ENCODE measurements around the gene PPP2R2C.

The PPP2R2C gene

GRCh38 chr4:6301051-6301731, 171.2 kb downstream of the PPP2R2C start:
- Mint-ChIP-seq H3K4me1 (no peaks in the 10 kb centered on the region), H3K27me3 (peaks cover 9% of the 10 kb centered on the region), H3K36me3 (no peaks in the 10 kb centered on the region), H3K4me3 (no peak overlapping the region), H3K9me3 (no peaks in the 10 kb centered on the region), H3K27ac (no peak overlapping the region)
- CTCF ChIA-PET: no interaction called here
- no peak for DNase-seq

GRCh38 chr4:6300359-6300758, 172.1 kb downstream of the PPP2R2C start:
- no peak for DNase-seq
- Mint-ChIP-seq H3K36me3 (no peaks in the 10 kb centered on the region), H3K27me3 (peaks cover under 1% of the 10 kb centered on the region), H3K9me3 (no peaks in the 10 kb centered on the region), H3K4me3 (no peak overlapping the region), H3K4me1 (no peaks in the 10 kb centered on the region), H3K27ac (no peak overlapping the region)
- CTCF ChIA-PET: no interaction called here

GRCh38 chr4:6299875-6300274, 172.5 kb downstream of the PPP2R2C start:
- H3K36me3 Mint-ChIP-seq: no peaks in the 10 kb centered on the region
- H3K27ac Mint-ChIP-seq: no peak overlapping the region
- no peak overlapping the region for H3K4me3 Mint-ChIP-seq
- DNase-seq: no peak
- H3K4me1 Mint-ChIP-seq: no peaks in the 10 kb centered on the region
- H3K27me3 Mint-ChIP-seq: no peaks in the 10 kb centered on the region
- CTCF ChIA-PET: no interaction called here
- H3K9me3 Mint-ChIP-seq: no peaks in the 10 kb centered on the region

GRCh38 chr4:6298852-6299251, 173.6 kb downstream of the PPP2R2C start:
- H3K27me3 Mint-ChIP-seq: no peaks in the 10 kb centered on the region
- no peak overlapping the region for H3K4me3 Mint-ChIP-seq
- no peak overlapping the region for H3K27ac Mint-ChIP-seq
- CTCF ChIA-PET: no interaction called here
- H3K36me3 Mint-ChIP-seq: no peaks in the 10 kb centered on the region
- no peaks in the 10 kb centered on the region for H3K9me3 Mint-ChIP-seq
- DNase-seq: no peak
- H3K4me1 Mint-ChIP-seq: no peaks in the 10 kb centered on the region

- Mint-ChIP-seq H3K27ac (no peak overlapping the region), H3K4me1 (no peaks in the 10 kb centered on the region), H3K9me3 (no peaks in the 10 kb centered on the region), H3K4me3 (no peak overlapping the region), H3K36me3 (no peaks in the 10 kb centered on the region), H3K27me3 (no peaks in the 10 kb centered on the region)
- CTCF ChIA-PET: no interaction called here
- DNase-seq: no peak
Measured at GRCh38 chr4:6298035-6298434, 174.4 kb downstream of the PPP2R2C start.

GRCh38 chr4:6297266-6297815, 175.1 kb downstream of the PPP2R2C start:
- H3K27me3 Mint-ChIP-seq: no peaks in the 10 kb centered on the region
- no peak for DNase-seq
- H3K4me1 Mint-ChIP-seq: no peaks in the 10 kb centered on the region
- H3K27ac Mint-ChIP-seq: no peak overlapping the region
- CTCF ChIA-PET: interaction anchor here (2.8 kb wide), 1 partner anchor 30 kb away, joined by 8 read pairs; no protein-coding TSS in a partner anchor
- H3K4me3 Mint-ChIP-seq: no peak overlapping the region
- no peaks in the 10 kb centered on the region for H3K9me3 Mint-ChIP-seq
- H3K36me3 Mint-ChIP-seq: no peaks in the 10 kb centered on the region

GRCh38 chr4:6296026-6296425, 176.4 kb downstream of the PPP2R2C start:
- CTCF ChIA-PET: interaction anchor here (2.8 kb wide), 1 partner anchor 32 kb away, joined by 8 read pairs; no protein-coding TSS in a partner anchor
- H3K36me3 Mint-ChIP-seq: no peaks in the 10 kb centered on the region
- H3K4me1 Mint-ChIP-seq: no peaks in the 10 kb centered on the region
- no peaks in the 10 kb centered on the region for H3K9me3 Mint-ChIP-seq
- DNase-seq: no peak
- H3K27ac Mint-ChIP-seq: no peak overlapping the region
- no peak overlapping the region for H3K4me3 Mint-ChIP-seq
- no peaks in the 10 kb centered on the region for H3K27me3 Mint-ChIP-seq

GRCh38 chr4:6295495-6295894, 176.9 kb downstream of the PPP2R2C start:
- Mint-ChIP-seq H3K27ac (no peak overlapping the region), H3K9me3 (no peaks in the 10 kb centered on the region), H3K4me1 (no peaks in the 10 kb centered on the region), H3K36me3 (no peaks in the 10 kb centered on the region), H3K4me3 (no peak overlapping the region), H3K27me3 (no peaks in the 10 kb centered on the region)
- DNase-seq: no peak
- CTCF ChIA-PET: interaction anchor here (2.8 kb wide), 1 partner anchor 32 kb away, joined by 8 read pairs; no protein-coding TSS in a partner anchor

- no peaks in the 10 kb centered on the region for H3K27me3 Mint-ChIP-seq
- no peak for DNase-seq
- H3K4me3 Mint-ChIP-seq: no peak overlapping the region
- no peaks in the 10 kb centered on the region for H3K4me1 Mint-ChIP-seq
- no peak overlapping the region for H3K27ac Mint-ChIP-seq
- H3K9me3 Mint-ChIP-seq: no peaks in the 10 kb centered on the region
- CTCF ChIA-PET: interaction anchor here (2.8 kb wide), 1 partner anchor 33 kb away, joined by 8 read pairs; no protein-coding TSS in a partner anchor
- no peaks in the 10 kb centered on the region for H3K36me3 Mint-ChIP-seq
Measured at GRCh38 chr4:6294705-6295421, 177.6 kb downstream of the PPP2R2C start.

- CTCF ChIA-PET: no interaction called here
- Mint-ChIP-seq H3K27ac (no peak overlapping the region), H3K9me3 (no peaks in the 10 kb centered on the region), H3K27me3 (no peaks in the 10 kb centered on the region), H3K4me1 (no peaks in the 10 kb centered on the region), H3K4me3 (no peak overlapping the region), H3K36me3 (no peaks in the 10 kb centered on the region)
- DNase-seq: no peak
Measured at GRCh38 chr4:6293661-6294060, 178.8 kb downstream of the PPP2R2C start.

- no peak for DNase-seq
- Mint-ChIP-seq H3K36me3 (no peaks in the 10 kb centered on the region), H3K9me3 (no peaks in the 10 kb centered on the region), H3K4me3 (no peak overlapping the region), H3K27ac (no peak overlapping the region), H3K4me1 (no peaks in the 10 kb centered on the region), H3K27me3 (no peaks in the 10 kb centered on the region)
- CTCF ChIA-PET: no interaction called here
Measured at GRCh38 chr4:6293097-6293445, 179.3 kb downstream of the PPP2R2C start.

GRCh38 chr4:6292376-6293096, 179.9 kb downstream of the PPP2R2C start:
- CTCF ChIA-PET: no interaction called here

GRCh38 chr4:6291784-6292297, 180.6 kb downstream of the PPP2R2C start:
- Mint-ChIP-seq H3K4me1 (no peaks in the 10 kb centered on the region), H3K27ac (no peak overlapping the region), H3K27me3 (no peaks in the 10 kb centered on the region), H3K9me3 (no peaks in the 10 kb centered on the region), H3K36me3 (no peaks in the 10 kb centered on the region), H3K4me3 (no peak overlapping the region)
- DNase-seq: no peak
- CTCF ChIA-PET: no interaction called here

More at GRCh38 chr4:6292376-6293096, 179.9 kb downstream of the PPP2R2C start:
- H3K27me3 Mint-ChIP-seq: no peaks in the 10 kb centered on the region
- H3K4me3 Mint-ChIP-seq: no peak overlapping the region
- no peaks in the 10 kb centered on the region for H3K9me3 Mint-ChIP-seq
- no peaks in the 10 kb centered on the region for H3K4me1 Mint-ChIP-seq
- no peak overlapping the region for H3K27ac Mint-ChIP-seq
- no peaks in the 10 kb centered on the region for H3K36me3 Mint-ChIP-seq
- no peak for DNase-seq

- Mint-ChIP-seq H3K4me1 (no peaks in the 10 kb centered on the region), H3K4me3 (no peak overlapping the region), H3K27ac (no peak overlapping the region), H3K9me3 (no peaks in the 10 kb centered on the region), H3K27me3 (no peaks in the 10 kb centered on the region), H3K36me3 (no peaks in the 10 kb centered on the region)
- no peak for DNase-seq
- CTCF ChIA-PET: no interaction called here
Measured at GRCh38 chr4:6290769-6291547, 181.5 kb downstream of the PPP2R2C start.

Measured in activated naive CD4-positive, alpha-beta T cell treated with anti-CD3 and anti-CD28 coated beads, Interleukin-2, amount 10 ng/mL, durations not matched to agents 7 days and 5 days (primary cell).